Vagina (tissue), 2 donors: ENCODE data around the gene KCNA10. TPM values are rescaled to one million over a fixed set of nuclear protein-coding genes. Genes with fewer than 3 reads are reported as not detected.

Source experiments
- DNase-seq, 2 donors: peaks; one replicate each; pipeline ENCODE4 v3.0.0-alpha.2; 2017; ENCODE audit errors: extremely low spot score in 2 of 2
- H3K27ac ChIP-seq: fragments of 200-600 bp; sonication (generic); one replicate; pipeline ENCODE4 v1.5.1; 2019
- H3K27me3 ChIP-seq: fragments of 200-600 bp; sonication (generic); one replicate; pipeline ENCODE4 v1.5.1; 2019
- H3K36me3 ChIP-seq, 2 donors: fragments of 200-600 bp; sonication (generic); one replicate each; pipeline ENCODE4 v1.5.1; 2017 to 2019
- H3K4me1 ChIP-seq: fragments of 200-600 bp; sonication (generic); one replicate; pipeline ENCODE4 v1.5.1; 2019
- H3K4me3 ChIP-seq, 2 donors: fragments of 200-600 bp; sonication (generic); 1 replicate in 1 of 2; 2 replicates in 1 of 2; pipeline ENCODE4 v1.5.1; 2016 to 2019
- H3K9me3 ChIP-seq: fragments of 200-600 bp; sonication (generic); one replicate; pipeline ENCODE4 v1.5.1; 2019
- CTCF ChIP-seq, 3 experiments: fragments of 450-650 bp in 2 of 3; fragments of 200-600 bp in 1 of 3; sonication (generic) in 1 of 3; IDR thresholded peaks; one replicate each; pipeline ENCODE4 v1.5.1; 2017 to 2019; ENCODE audit warnings: antibody characterized with exemption in 3 of 3, mild to moderate bottlenecking in 2 of 3, moderate library complexity in 2 of 3
- POLR2A ChIP-seq, 2 donors: fragments of 450-650 bp; IDR thresholded peaks; one replicate each; pipeline ENCODE4 v1.6.1; 2017; ENCODE audit warnings: antibody characterized with exemption in 2 of 2, mild to moderate bottlenecking in 2 of 2, moderate library complexity in 2 of 2
- POLR2AphosphoS5 ChIP-seq, 2 donors: sonication (generic); formaldehyde crosslinking; IDR thresholded peaks; one replicate each; pipeline ENCODE4 v1.9.0; 2017; ENCODE audit warnings: antibody characterized with exemption in 2 of 2, mild to moderate bottlenecking in 2 of 2, low read depth in 1 of 2; ENCODE audit not compliant: insufficient read depth in 1 of 2
- intact Hi-C: fragments of 100-400 bp; cut with DNase I; formaldehyde crosslinking; loops from one replicate; pipeline ENCODE4 v1.15.1; 2023
- total RNA-seq: library from RNA; depleted of rRNA; stranded (reverse); fragments of >200 nt; gene quantifications from one replicate; pipeline ENCODE4 v1.2.3, GENCODE V29; 2016

The KCNA10 gene
- total RNA-seq, 1 donor from 2014 or later, result not detected

- DNase-seq, result no peak
- TF ChIP-seq CTCF (IDR thresholded peaks at IDR 0.05) (no peak), POLR2AphosphoS5 (IDR thresholded peaks at IDR 0.05; ENCODE audit: insufficient read depth in 1 of 2, low read depth in 1 of 2) (no peak), POLR2A (IDR thresholded peaks at IDR 0.05) (no peak)
- Histone ChIP-seq H3K27me3 (no peaks in the 10 kb centered on the region), H3K36me3 (no peaks in the 10 kb centered on the region), H3K27ac (no peak overlapping the region), H3K4me3 (no peak overlapping the region), H3K9me3 (no peaks in the 10 kb centered on the region), H3K4me1 (no peaks in the 10 kb centered on the region)
- intact Hi-C loops, result no loop called here
Observed at GRCh38 chr1:110488161-110488560, 30.8 kb downstream of the KCNA10 start.

- Histone ChIP-seq H3K36me3 (no peaks in the 10 kb centered on the region), H3K27me3 (no peaks in the 10 kb centered on the region), H3K9me3 (no peaks in the 10 kb centered on the region), H3K4me3 (no peak overlapping the region), H3K27ac (no peak overlapping the region), H3K4me1 (no peaks in the 10 kb centered on the region)
- no peak for TF ChIP-seq POLR2AphosphoS5 (IDR thresholded peaks at IDR 0.05; ENCODE audit: insufficient read depth in 1 of 2, low read depth in 1 of 2)
- TF ChIP-seq POLR2A (IDR thresholded peaks at IDR 0.05), result no peak
- TF ChIP-seq CTCF (IDR thresholded peaks at IDR 0.05), result no peak
- intact Hi-C loops, result no loop called here
- DNase-seq, result no peak
Observed at GRCh38 chr1:110487726-110488125, 31.2 kb downstream of the KCNA10 start.

- TF ChIP-seq CTCF (IDR thresholded peaks at IDR 0.05) (no peak), POLR2AphosphoS5 (IDR thresholded peaks at IDR 0.05; ENCODE audit: insufficient read depth in 1 of 2, low read depth in 1 of 2) (no peak), POLR2A (IDR thresholded peaks at IDR 0.05) (no peak)
- H3K4me1 ChIP-seq, result peaks cover 5% of the 10 kb centered on the region
- no peaks in the 10 kb centered on the region for H3K36me3 ChIP-seq
- no peak overlapping the region for H3K27ac ChIP-seq
- no peak for DNase-seq
- intact Hi-C loops, result no loop called here
- no peak overlapping the region for H3K4me3 ChIP-seq
- no peaks in the 10 kb centered on the region for H3K27me3 ChIP-seq
- no peaks in the 10 kb centered on the region for H3K9me3 ChIP-seq
Observed at GRCh38 chr1:110485725-110486124, 33.2 kb downstream of the KCNA10 start.

GRCh38 chr1:110484801-110485200 lies 34.2 kb downstream of the KCNA10 start:
- intact Hi-C loops, result no loop called here
- no peak overlapping the region for H3K4me3 ChIP-seq
- no peak overlapping the region for H3K27ac ChIP-seq
- H3K9me3 ChIP-seq, result no peaks in the 10 kb centered on the region
- H3K36me3 ChIP-seq, result no peaks in the 10 kb centered on the region
- H3K27me3 ChIP-seq, result no peaks in the 10 kb centered on the region
- H3K4me1 ChIP-seq, result peaks cover 5% of the 10 kb centered on the region
- TF ChIP-seq CTCF (IDR thresholded peaks at IDR 0.05) (no peak), POLR2AphosphoS5 (IDR thresholded peaks at IDR 0.05; ENCODE audit: insufficient read depth in 1 of 2, low read depth in 1 of 2) (no peak), POLR2A (IDR thresholded peaks at IDR 0.05) (no peak)
- no peak for DNase-seq

- no peaks in the 10 kb centered on the region for H3K9me3 ChIP-seq
- intact Hi-C loops, result no loop called here
- H3K4me3 ChIP-seq, result no peak overlapping the region
- H3K4me1 ChIP-seq, result peaks cover 10% of the 10 kb centered on the region
- no peaks in the 10 kb centered on the region for H3K27me3 ChIP-seq
- H3K27ac ChIP-seq, result no peak overlapping the region
- DNase-seq, result no peak
- H3K36me3 ChIP-seq, result no peaks in the 10 kb centered on the region
- TF ChIP-seq POLR2AphosphoS5 (IDR thresholded peaks at IDR 0.05; ENCODE audit: insufficient read depth in 1 of 2, low read depth in 1 of 2) (no peak), POLR2A (IDR thresholded peaks at IDR 0.05) (no peak), CTCF (IDR thresholded peaks at IDR 0.05) (no peak)
Observed at GRCh38 chr1:110483308-110483685, 35.7 kb downstream of the KCNA10 start.
